Cerebellar cortex (tissue), 1 donor: ENCODE data around the gene IMMP2L.
"Not testable (repeated sequence)": the region's sequence is repeated elsewhere in the genome, so short reads cannot be mapped to it uniquely, and the experiment has no call there.

Experiments
- DNase-seq: peaks from one replicate; pipeline ENCODE4 v3.0.0-alpha.2; 2015; ENCODE audit warnings: low spot score

IMMP2L gene

DNA sequence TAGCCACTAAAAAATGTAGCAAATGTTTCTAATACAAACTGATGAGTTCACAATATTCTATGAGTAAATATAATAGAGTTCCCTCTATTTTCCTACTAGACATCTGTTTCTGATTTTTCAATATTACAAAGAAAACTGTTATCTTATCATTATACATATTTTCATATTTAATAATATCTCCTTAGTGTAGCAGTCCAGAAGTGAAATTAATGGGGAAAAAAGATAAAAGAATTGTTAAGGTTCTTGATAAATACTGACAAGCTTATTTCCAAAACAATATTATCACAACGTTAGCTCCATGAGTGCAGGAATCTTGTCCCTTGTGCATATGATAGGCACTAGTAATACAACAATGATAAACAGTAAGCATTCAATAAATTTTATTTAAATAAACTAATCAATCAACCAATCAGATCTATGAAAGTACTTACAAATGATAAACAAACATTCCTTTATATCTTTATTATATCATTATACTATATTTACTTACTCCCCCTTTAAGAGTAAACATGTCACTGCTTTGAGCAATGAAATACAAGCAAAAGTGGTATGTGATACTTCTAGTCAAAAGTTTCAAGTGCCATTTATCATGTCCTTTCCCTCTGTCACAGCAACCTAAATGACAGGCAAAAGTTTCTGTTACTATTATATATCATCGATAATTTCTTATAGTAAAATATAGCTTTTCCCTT lies 103.1 kb downstream of the IMMP2L start:
- DNase-seq, result no peak

DNA sequence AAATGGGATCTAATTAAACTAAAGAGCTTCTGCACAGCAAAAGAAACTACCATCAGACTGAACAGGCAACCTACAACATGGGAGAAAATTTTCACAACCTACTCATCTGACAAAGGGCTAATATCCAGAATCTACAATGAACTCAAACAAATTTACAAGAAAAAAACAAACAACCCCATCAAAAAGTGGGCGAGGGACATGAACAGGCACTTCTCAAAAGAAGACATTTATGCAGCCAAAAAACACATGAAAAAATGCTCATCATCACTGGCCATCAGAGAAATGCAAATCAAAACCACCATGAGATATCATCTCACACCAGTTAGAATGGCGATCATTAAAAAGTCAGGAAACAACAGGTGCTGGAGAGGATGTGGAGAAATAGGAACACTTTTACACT lies 111.6 kb downstream of the IMMP2L start:
- DNase-seq, result not testable (repeated sequence)

DNA sequence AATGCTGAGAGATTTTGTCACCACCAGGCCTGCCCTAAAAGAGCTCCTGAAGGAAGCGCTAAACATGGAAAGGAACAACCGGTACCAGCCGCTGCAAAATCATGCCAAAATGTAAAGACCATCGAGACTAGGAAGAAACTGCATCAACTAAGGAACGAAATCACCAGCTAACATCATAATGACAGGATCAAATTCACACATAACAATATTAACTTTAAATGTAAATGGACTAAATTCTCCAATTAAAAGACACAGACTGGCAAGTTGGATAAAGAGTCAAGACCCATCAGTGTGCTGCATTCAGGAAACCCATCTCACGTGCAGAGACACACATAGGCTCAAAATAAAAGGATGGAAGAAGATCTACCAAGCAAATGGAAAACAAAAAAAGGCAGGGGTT lies 114.8 kb downstream of the IMMP2L start:
- DNase-seq, result not testable (repeated sequence)

DNA sequence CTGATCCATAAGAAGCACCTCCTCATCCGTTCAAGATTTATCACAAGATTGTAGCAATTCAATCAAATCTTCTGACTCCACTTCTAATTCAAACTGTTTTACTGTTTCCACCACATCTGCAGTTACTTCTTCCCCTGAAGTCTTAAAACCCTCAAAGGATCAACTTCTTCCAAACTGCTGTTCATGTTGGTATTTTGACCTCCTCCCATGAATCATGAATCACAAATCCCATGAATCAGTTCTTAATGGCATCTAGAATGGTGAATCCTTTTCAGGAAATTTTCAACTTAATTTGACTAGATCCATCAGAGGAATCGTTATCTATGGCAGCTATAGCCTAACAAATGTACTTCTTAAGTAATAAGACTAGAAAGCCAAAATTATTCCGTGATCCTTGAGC lies 122.3 kb downstream of the IMMP2L start:
- DNase-seq, result no peak

DNA sequence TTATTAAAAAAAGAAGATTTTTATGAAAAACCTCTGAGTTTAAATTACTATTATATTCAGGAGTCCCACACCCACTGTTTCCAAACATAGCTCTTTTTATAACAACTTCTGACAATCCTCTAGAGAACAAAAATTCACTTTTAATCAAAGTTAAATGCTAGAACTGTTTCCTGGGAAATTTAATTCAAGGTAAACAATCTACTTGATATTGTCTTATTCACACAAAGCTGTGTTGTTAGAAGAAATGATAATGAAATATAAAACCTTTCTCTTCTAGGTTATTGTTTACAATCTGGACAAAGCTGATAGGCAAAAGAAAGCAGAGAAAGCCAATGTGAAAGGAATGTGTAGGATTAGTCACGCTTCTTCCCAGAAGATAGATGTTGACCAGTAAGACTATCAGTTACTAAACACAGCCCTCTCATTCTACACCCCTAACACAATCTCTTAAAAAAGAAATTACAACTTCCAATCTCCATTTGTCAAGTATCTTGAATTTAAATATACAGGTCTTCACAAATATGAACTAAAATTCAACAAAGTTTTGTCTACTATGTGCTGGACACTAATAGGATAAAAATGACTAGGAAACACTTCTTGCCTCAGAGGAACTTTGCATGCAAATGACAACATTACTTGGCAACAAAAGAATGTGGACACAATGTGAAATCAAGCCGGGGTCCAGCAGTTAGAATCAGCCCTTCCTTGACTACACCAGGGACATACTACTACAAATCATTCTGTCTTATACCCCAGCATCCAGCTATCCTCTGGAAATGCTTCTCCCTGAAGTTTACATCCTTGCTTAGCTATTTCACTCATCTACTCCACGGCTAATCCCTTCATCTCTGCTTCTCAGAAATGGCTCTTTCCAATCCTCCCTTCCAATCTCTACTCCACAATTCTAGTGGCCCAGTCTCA lies 123.7 kb downstream of the IMMP2L start:
- no peak for DNase-seq

DNA sequence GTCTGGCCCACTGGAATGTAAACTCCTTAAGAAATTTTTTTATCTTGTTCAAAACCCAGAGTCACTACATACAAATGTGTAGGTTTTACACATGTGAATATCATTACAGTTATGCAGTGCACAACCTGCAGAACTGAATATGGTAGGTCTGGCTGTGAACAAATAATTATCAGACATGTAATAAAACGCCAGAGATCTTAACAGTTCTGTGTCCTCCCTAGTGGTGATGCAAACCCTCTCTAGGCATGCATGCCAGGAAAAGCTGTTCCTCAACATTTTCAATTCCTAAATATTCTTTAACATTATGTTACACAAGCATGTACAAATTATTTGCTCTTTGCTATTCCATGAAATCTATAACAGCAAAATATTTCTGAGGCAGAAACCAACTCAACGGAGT lies 124.6 kb downstream of the IMMP2L start:
- DNase-seq, result no peak

DNA sequence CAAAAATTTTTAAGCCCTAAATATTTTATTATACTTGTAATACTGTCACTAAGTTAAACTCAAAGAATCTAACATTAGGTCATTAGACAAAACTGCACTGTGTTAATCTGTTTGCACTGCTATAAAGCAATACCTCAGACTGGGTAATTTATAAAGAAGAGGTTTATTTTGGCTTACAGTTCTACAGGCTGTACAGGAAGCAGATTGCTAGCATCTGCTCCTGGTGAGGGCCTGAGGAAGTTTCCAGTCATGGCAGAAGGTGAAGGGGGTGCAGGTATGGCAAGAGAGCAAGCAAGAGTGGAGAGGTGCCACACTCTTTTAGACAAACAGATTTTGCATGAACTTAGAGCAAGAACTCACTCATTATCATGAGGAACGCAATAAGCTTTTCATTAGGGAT lies 125.7 kb downstream of the IMMP2L start:
- DNase-seq, result no peak

DNA sequence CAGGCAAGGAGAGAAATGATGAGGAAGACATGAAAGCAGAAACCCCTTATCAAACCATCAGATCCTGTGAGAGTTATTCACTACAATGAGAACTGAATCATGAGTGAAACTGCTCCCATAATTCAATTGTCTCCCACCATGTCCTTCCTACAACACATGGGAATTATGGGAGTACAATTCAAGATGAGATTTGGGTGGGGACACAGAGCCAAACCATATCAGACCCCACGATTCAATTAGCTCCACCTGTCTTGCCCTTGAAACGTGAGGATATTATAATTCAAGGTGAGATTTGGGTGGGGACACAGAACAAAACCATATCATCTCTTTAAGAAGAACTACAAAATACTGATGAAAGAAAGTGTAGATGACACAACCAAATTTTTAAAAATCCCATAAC lies 128.9 kb downstream of the IMMP2L start:
- no peak for DNase-seq

DNA sequence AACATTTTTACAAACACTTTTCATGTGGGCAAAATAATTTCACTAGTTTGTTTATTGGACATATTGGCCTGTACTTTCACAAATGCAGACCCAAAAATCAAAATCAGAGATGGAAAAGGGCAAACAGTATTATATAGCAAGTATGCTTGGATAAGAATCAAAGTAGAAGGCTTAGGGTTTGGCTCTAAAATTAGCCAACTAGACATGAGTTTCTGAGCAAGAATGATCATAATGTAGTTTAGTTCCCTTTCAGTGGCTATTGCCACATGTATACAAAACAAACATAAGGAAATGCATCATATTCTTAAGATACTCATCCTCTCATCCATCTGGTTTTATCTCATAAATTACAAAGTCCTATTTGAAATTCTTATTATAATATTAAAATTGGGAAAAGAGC lies 132.5 kb downstream of the IMMP2L start:
- no peak for DNase-seq

DNA sequence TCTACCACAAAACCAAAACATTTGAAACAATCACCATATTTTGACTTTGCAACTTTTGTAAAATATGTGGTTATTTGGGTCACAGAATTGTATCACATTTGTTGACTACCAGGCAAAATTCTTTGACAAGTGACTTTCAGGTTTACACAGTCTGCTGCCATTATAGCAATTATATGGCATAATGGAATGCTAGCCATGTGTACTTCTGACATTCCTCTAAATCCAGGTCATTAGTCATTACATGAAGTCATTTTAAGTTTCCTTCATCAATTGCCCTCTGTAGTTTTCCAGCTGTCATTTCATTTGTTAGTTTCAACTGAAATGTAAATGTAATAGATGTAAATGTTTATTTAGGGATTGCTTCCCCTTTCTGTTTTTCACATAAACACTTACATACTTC lies 137.5 kb downstream of the IMMP2L start:
- DNase-seq, result no peak

DNA sequence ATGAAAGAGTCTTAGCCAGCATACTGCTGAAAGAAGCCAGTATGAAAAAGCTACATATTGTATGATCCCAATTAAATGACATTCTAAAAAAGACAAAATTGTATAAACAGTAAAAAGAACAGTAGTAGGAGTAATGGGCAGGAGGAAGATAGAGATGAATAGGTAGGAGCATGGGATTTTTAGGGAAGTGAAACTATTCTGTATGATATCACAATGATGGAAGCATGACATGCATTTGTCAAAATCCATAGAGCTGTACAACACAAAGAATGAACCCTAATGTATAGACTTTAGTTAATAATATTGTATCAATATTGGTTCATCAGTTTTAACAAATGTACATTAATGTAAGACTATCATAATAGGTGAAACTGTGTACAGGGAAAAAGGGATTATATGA lies 147.9 kb downstream of the IMMP2L start:
- no peak for DNase-seq

DNA sequence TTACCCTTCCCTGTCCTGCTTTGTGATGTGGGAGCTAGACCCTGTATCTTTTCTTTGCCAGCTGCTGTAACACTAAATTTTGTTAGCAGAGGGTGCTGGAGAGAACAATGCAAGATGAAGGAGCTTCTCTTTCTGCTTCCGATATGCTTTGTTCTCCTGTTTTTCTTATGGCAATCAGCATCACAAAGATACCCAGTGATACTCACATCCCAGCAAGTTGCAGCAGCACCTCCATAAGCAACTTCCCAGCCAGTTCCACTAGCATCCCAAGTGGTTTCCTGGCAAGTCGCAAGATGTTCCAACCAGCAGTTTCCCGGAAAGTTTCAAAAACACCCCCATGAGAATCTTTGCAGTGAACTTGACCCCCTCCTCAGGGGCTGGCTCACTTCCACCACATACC lies 148.6 kb downstream of the IMMP2L start:
- no peak for DNase-seq

DNA sequence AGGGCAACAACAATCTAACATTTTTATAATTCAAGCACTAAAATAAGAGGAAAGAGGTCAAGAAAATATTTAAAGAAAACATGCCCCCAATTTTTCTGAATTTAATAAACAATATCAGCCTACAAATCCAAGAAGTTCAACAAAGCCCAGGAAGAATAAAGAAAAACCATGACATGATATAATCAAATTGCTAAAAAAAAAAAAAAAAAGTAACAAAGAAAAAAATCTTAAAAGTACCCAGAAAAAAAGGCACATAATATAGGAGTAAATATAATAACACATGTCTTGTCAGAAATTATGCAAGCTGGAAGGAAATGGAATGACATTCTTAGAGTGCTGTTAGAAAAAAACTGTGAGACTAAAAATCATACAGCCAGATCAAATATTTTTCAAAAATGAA lies 151.4 kb downstream of the IMMP2L start:
- no peak for DNase-seq

DNA sequence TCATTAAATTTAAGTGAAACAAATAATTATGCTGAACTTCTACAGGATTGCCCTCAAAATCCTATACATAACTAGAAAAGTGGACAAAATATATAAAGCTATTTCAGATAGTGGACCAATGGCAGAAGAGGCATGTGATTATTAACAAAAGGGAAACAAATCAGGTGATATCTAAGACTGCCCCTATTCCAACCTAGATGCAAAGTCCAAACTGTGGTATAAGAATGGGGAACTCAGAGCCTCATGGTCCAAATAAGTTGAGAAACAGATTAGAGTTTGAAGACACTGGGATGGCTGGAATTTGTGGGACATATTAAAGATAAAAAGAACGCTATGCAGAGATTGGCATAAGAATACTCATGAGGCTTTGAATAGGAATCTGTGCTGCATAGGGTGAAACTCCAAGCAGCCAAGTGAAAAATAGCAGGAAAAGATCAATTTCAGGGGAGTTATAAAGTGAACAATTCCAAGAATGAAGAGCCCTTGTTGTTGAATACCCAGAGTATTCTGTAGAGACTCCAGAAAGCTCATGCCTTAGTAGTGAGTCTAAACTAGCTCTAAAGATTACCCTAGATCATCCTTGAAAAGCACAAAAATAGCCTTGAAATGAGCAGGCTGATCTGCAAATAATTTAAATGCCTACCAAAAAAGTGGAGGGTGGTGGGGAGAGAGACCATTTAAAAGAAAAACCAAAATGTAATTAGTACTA lies 152.4 kb downstream of the IMMP2L start:
- DNase-seq, result no peak

DNA sequence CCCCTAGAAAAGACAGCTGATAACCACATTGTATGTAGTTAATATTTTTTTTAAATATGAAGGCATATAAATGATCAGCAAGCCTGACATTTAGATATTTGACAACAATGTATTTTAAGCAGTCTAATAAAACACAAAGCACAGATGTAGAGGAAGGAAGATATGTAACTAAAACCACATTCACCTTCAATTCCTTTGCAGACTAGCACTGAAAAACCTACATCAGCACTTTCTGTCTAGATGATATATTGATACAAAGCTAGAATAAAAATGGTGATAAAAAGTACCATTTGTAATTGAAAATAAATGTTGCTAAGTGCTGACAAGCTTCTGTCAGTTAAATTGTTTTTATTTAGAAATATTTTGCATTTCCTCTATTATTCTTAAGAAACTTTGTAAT lies 153.6 kb downstream of the IMMP2L start:
- no peak for DNase-seq

DNA sequence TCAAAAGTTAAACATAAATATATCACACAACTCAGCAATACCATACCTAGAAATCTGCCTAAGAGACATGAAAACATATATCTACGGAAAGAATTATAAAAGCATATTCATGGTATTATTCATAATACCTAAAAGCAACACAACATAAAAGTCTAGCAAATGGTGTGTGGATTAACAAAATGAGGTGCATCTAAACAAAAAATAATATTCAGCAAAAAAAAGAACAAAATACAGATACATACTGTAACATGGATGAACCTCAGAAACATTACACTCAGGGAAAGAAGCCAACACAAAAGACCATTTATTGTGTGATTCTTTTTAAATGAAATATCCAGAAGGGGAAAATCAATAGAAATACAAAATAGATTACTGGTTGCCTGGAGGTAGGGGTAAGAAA lies 155.0 kb downstream of the IMMP2L start:
- no peak for DNase-seq

DNA sequence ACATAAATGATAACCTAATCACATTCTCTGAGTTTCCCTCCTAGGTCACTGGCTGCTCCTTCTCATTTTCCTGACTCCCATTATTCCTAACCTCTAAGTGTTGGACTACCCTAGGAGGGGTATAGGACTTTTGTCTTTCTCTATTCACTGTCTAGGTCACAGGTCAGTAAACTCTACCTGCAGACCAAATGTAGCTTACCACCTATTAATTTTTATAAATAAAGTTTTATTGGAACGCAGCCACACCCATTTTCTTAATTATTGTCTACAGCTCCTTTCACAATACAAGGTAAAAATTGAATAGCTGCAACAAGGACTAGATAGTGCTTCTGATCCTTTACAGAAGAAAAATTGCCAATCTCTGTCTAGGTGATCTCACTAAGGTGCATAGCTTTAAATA lies 156.7 kb downstream of the IMMP2L start:
- DNase-seq, result no peak

DNA sequence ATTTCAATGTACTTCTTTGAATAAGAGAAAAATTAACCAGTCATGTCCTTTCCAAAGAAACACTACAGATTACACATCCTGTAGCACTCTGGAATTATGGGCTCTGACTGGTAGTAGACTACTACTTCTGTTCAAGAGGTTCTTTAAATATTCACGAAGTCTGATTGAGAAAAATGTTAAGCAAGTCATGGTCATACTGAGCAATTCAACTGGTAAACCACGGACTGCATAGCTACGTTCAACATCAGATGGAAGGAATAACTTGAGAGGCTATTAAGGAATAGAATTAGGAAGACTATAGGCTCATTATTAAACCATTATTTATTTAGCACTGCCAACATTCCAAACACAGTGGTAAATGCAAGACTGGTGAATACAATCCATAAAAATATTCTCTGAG lies 160.8 kb downstream of the IMMP2L start:
- DNase-seq, result no peak

DNA sequence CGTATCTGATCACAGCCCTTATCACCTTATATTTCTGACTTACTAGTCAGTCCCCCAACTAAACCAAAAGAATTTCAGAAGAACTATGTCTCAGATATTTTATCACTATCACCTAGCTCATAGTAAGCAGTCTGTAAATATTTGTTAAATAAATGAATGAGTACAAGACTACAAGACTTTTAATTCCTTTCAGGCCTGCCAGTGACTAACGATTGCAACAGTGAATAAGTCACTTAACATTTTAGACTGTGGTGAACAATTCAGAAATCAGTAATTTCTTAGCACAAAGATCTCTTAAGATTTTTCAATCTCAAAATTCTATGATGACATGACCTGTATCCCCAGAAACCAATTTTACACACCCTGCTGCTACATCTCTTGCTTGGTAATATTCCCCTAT lies 162.2 kb downstream of the IMMP2L start:
- no peak for DNase-seq

DNA sequence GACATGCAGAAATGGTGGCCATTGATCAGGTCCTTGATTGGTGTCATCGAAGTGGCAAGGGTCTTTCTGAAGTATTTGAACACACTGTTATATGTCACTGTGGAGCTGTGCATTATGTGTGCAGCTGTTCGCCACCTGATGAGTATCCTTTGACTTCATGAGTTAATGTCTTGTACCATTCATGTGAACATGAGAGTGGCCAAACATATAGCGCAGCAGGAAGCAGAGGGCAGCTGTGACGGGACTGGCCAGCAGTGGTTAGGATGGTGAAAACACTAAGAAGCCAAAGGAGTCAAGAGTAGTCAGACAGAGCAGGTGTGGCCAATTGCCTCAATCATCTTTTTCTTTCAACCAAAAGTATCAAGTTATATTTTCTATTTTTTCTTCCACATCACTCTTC lies 167.4 kb downstream of the IMMP2L start:
- no peak for DNase-seq

DNA sequence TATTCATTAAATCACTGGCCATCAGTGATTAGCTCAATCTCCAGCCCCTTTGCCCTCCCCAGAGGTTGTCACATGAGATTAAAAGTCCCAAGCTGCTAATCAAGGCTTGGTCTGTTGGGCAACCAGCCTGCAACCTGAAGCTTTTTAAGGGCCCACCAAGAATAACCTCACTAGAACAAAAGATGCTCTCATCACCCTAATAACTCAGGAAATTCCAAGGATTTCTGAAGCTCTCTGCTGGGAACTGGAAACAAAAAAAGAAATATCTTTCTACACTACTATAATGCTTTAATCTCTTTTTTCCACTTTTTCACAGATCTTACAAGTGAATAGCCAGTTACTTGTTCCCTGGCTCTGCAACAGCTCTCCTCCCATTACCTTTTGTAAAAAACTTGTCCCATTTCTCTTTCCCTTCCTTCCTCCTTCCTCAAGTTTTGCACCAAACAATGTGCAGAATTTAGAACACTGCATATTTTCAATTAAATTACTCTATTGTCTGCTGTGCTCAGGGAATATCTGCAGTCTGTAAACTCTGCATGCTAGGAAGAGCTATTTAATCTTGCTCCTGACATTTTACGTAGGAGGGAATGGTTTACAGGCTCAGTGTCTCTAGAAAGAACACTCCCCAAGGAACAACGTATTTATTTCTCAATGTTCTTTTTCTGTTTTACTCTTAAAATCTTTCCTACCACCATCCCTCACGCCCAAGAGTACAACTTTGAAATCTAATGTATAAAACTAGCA lies 169.1 kb downstream of the IMMP2L start:
- DNase-seq, result peak; percentile 19

DNA sequence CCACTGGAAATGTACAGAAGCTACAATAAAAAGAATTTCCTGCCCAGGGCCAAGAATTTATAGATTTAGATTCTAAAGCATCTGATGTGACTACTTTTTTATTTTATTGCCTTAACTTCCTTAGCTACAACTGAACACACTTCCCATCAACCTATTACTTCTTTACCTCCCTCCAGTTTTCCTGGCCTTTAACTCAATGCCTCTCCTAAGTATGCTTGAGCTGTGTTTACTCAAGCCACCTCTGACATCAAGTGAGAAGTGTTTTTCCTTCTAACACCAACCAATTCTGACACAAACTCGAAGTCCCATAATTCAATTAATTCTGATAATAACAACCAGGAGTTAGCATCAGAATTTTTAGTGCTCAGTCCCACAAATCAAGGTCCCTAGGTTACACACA lies 170.0 kb downstream of the IMMP2L start:
- DNase-seq, result no peak
